Progenitor cell of endocrine pancreas (in vitro differentiated cells): Measurements from ENCODE around the gene EIF4E2. TPM values are rescaled to one million over a fixed set of nuclear protein-coding genes. Genes with fewer than 3 reads are reported as not detected.

ENCODE experiments used
- DNase-seq: peaks from one replicate; pipeline ENCODE4 v3.0.0; 2021; ENCODE audit warnings: low spot score; ENCODE audit not compliant: unreplicated experiment
- H3K27ac Mint-ChIP-seq: 2 replicates; pipeline ENCODE4 v1.8.0; 2021; ENCODE audit warnings: mild to moderate bottlenecking, moderate library complexity, mixed read lengths
- H3K27me3 Mint-ChIP-seq: 2 replicates; pipeline ENCODE4 v1.8.0; 2021; ENCODE audit warnings: mixed read lengths
- H3K36me3 Mint-ChIP-seq: 2 replicates; pipeline ENCODE4 v1.8.0; 2022; ENCODE audit warnings: mixed read lengths; ENCODE audit not compliant: insufficient read depth
- H3K4me1 Mint-ChIP-seq: 2 replicates; pipeline ENCODE4 v1.8.0; 2021; ENCODE audit warnings: low read depth, mixed read lengths
- H3K4me3 Mint-ChIP-seq: 2 replicates; pipeline ENCODE4 v1.8.0; 2021; ENCODE audit warnings: low read depth, mild to moderate bottlenecking, moderate library complexity, mixed read lengths
- H3K9me3 Mint-ChIP-seq: 2 replicates; pipeline ENCODE4 v1.8.0; 2021; ENCODE audit warnings: low read depth, mixed read lengths
- total RNA-seq: library from RNA; stranded (reverse); gene quantifications from 2 replicates; pipeline ENCODE4 v1.2.1, GENCODE V29; 2021
- TF ChIP-seq, protein P1 (sequence below): fragments of 200-600 bp; sonication (generic); IDR thresholded peaks from one replicate; pipeline ENCODE4 v1.5.0; 2021; ENCODE audit warnings: antibody characterized with exemption, mild to moderate bottlenecking; ENCODE audit not compliant: unreplicated experiment

EIF4E2 gene
- total RNA-seq, 1 donor from 2014 or later = 81.9 TPM

GRCh38 chr2:232539298-232540231, 10.9 kb upstream of the EIF4E2 start, which contains the start of gene CHRNG:
Gene CHRNG (plus strand): TSS chr2:232539692. CDS start chr2:232539748, 56 bp downstream.
- Mint-ChIP-seq H3K9me3 (no peaks in the 10 kb centered on the region), H3K27ac (peak within 1 kb of the TSS; percentile 84), H3K36me3 (no peaks in the 10 kb centered on the region), H3K4me1 (no peaks in the 10 kb centered on the region), H3K27me3 (peaks cover 4% of the 10 kb centered on the region), H3K4me3 (no peak within 1 kb of the TSS)
- TF ChIP-seq, protein P1, sequence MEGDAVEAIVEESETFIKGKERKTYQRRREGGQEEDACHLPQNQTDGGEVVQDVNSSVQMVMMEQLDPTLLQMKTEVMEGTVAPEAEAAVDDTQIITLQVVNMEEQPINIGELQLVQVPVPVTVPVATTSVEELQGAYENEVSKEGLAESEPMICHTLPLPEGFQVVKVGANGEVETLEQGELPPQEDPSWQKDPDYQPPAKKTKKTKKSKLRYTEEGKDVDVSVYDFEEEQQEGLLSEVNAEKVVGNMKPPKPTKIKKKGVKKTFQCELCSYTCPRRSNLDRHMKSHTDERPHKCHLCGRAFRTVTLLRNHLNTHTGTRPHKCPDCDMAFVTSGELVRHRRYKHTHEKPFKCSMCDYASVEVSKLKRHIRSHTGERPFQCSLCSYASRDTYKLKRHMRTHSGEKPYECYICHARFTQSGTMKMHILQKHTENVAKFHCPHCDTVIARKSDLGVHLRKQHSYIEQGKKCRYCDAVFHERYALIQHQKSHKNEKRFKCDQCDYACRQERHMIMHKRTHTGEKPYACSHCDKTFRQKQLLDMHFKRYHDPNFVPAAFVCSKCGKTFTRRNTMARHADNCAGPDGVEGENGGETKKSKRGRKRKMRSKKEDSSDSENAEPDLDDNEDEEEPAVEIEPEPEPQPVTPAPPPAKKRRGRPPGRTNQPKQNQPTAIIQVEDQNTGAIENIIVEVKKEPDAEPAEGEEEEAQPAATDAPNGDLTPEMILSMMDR = no peak
- DNase-seq = no peak

DNA sequence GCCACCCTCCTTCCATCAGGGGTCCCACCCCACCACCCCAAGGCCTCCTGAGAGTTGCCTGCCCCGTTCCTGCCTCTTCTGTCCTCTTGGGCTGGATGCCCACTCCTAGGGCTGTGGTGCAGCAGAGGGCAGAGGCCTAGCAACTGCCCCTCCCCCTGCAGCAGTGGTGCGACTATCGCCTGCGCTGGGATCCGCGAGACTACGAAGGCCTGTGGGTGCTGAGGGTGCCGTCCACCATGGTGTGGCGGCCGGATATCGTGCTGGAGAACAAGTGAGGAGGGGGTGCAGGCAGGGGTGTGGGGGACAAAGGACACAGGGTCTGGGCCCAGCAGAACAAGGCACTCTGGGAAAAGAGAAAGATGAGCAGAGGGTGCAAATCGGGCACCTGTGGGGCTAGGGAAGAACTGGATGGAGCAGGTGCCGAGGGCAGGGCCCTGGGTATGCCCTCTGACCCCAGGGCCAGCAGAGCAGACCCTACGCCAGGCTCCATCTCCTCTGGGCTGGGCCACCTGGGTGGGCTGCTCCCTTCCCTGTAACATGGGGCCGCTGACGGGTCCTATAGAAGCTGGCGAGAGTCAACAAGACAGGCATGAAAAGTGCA, 9.9 kb upstream of the EIF4E2 start:
- Mint-ChIP-seq H3K27ac (peak overlapping the region; percentile 84), H3K4me1 (no peaks in the 10 kb centered on the region), H3K4me3 (no peak overlapping the region), H3K36me3 (peaks cover 1% of the 10 kb centered on the region), H3K27me3 (peaks cover 4% of the 10 kb centered on the region), H3K9me3 (no peaks in the 10 kb centered on the region)
- TF ChIP-seq, protein P1 = no peak
- no peak for DNase-seq

DNA sequence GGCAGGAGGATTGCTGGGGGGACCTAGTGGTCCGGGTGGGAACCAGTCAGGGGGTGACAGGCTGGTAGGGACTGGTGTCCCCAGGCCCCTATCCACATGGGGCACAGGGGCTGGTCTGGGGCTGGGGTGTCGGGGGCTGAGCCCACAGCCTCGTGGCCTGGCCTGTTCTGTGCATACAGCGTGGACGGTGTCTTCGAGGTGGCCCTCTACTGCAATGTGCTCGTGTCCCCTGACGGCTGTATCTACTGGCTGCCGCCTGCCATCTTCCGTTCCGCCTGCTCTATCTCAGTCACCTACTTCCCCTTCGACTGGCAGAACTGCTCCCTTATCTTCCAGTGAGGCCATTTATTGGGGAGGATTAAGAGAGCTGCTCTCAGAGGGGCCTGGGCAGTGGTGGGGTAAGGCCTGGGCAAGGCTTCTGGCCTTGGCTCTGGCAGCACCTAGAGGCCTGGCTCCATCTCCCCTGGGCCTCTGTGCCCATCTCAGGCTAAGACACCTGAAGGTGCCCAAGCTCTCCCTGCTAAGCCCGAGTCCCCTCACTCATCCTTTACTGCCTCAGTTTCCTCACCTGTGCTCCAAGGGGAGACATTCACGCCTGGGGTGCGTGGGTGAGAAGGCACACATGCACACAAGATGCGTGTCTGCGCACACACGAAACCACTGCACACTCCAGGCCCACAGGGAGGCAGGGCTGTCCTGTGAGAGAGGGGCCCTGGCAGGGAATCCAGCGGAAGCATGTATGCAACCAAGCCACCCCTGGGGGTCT, 9.1 kb upstream of the EIF4E2 start:
- TF ChIP-seq, protein P1 = no peak
- Mint-ChIP-seq H3K4me3 (no peak overlapping the region), H3K9me3 (no peaks in the 10 kb centered on the region), H3K36me3 (peaks cover 2% of the 10 kb centered on the region), H3K27ac (no peak overlapping the region), H3K4me1 (no peaks in the 10 kb centered on the region), H3K27me3 (peaks cover 4% of the 10 kb centered on the region)
- no peak for DNase-seq

GRCh38 chr2:232541961-232542714, 8.4 kb upstream of the EIF4E2 start:
- H3K36me3 Mint-ChIP-seq = peaks cover 5% of the 10 kb centered on the region
- DNase-seq = no peak

More at GRCh38 chr2:232541961-232542714, 8.4 kb upstream of the EIF4E2 start:
- TF ChIP-seq, protein P1 = no peak
- H3K4me3 Mint-ChIP-seq = no peak overlapping the region
- H3K9me3 Mint-ChIP-seq = no peaks in the 10 kb centered on the region
- no peak overlapping the region for H3K27ac Mint-ChIP-seq
- no peaks in the 10 kb centered on the region for H3K4me1 Mint-ChIP-seq
- H3K27me3 Mint-ChIP-seq = peaks cover 4% of the 10 kb centered on the region
